Liver (tissue), 9 donors: ENCODE data around the gene RTP4. TPM values are rescaled to one million over a fixed set of nuclear protein-coding genes. Genes with fewer than 3 reads are reported as not detected.

Source experiments
- DNase-seq: peaks from one replicate; pipeline ENCODE4 v3.0.0-alpha.2; 2017; ENCODE audit warnings: low spot score
- H3K27ac ChIP-seq, 2 donors: one replicate each; pipeline ENCODE4 v1.7.0; 2013; ENCODE audit warnings: inconsistent platforms in 2 of 2, low read length in 2 of 2, control low read depth in 1 of 2, low read depth in 1 of 2, mild to moderate bottlenecking in 1 of 2
- H3K27me3 ChIP-seq, 4 donors: one replicate each; pipeline versions ENCODE4 v1.6.1 to v1.7.0; 2013; ENCODE audit warnings: low read length in 3 of 4, inconsistent platforms in 1 of 4, mild to moderate bottlenecking in 1 of 4, moderate library complexity in 1 of 4; ENCODE audit not compliant: control insufficient read depth in 4 of 4, insufficient read depth in 4 of 4
- H3K36me3 ChIP-seq, 4 donors: one replicate each; pipeline versions ENCODE4 v1.6.1 to v1.7.0; 2013; ENCODE audit warnings: low read length in 3 of 4, mild to moderate bottlenecking in 3 of 4, low read depth in 1 of 4, moderate library complexity in 1 of 4; ENCODE audit not compliant: control insufficient read depth in 4 of 4, insufficient read depth in 3 of 4
- H3K4me1 ChIP-seq, 4 donors: one replicate each; pipeline versions ENCODE4 v1.6.1 to v1.7.0; 2013; ENCODE audit warnings: low read length in 3 of 4, mild to moderate bottlenecking in 3 of 4, moderate library complexity in 1 of 4; ENCODE audit not compliant: control insufficient read depth in 4 of 4, insufficient read depth in 4 of 4
- H3K4me3 ChIP-seq, 3 donors: one replicate each; pipeline versions ENCODE4 v1.6.1 to v1.7.0; 2013; ENCODE audit warnings: low read length in 3 of 3, control low read depth in 1 of 3, low read depth in 1 of 3, mild to moderate bottlenecking in 1 of 3
- H3K9ac ChIP-seq, 2 donors: one replicate each; pipeline ENCODE4 v1.7.0; 2013; ENCODE audit warnings: low read length in 2 of 2, mild to moderate bottlenecking in 2 of 2, moderate library complexity in 2 of 2, control low read depth in 1 of 2, low read depth in 1 of 2
- H3K9me3 ChIP-seq, 4 donors: one replicate each; pipeline versions ENCODE4 v1.6.1 to v1.7.0; 2013; ENCODE audit warnings: low read length in 3 of 4; ENCODE audit not compliant: control insufficient read depth in 4 of 4
- ATF3 ChIP-seq: IDR thresholded peaks from 2 replicates; pipeline ENCODE4 v1.6.1; 2016; ENCODE audit warnings: antibody characterized with exemption
- CTCF ChIP-seq: fragments of 150-350 bp; IDR thresholded peaks from 2 replicates; pipeline ENCODE4 v1.5.1; 2017; ENCODE audit warnings: improper control_type of control experiment, low read depth, low read length; ENCODE audit not compliant: missing input control
- FOXA1 ChIP-seq: IDR thresholded peaks from 2 replicates; pipeline ENCODE4 v1.6.1; 2016; ENCODE audit warnings: antibody characterized with exemption
- FOXA2 ChIP-seq: IDR thresholded peaks from 2 replicates; pipeline ENCODE4 v1.6.1; 2016; ENCODE audit warnings: antibody characterized with exemption
- GABPA ChIP-seq, 2 donors: IDR thresholded peaks in 1 of 2; conservative IDR thresholded peaks in 1 of 2; 2 replicates each; pipeline ENCODE4 v1.6.1; 2016; ENCODE audit warnings: antibody characterized with exemption in 2 of 2, mild to moderate bottlenecking in 1 of 2, moderate library complexity in 1 of 2
- HNF4A ChIP-seq, 2 donors: conservative IDR thresholded peaks; 2 replicates each; pipeline ENCODE4 v1.6.1; 2016; ENCODE audit warnings: antibody characterized with exemption in 2 of 2, mild to moderate bottlenecking in 2 of 2
- HNF4G ChIP-seq: IDR thresholded peaks from 2 replicates; pipeline ENCODE4 v1.6.1; 2016; ENCODE audit warnings: antibody characterized with exemption
- JUND ChIP-seq, 2 donors: IDR thresholded peaks; 2 replicates each; pipeline ENCODE4 v1.6.1; 2016; ENCODE audit warnings: antibody characterized with exemption in 2 of 2
- MAX ChIP-seq: IDR thresholded peaks from 2 replicates; pipeline ENCODE4 v1.6.1; 2016; ENCODE audit warnings: antibody characterized with exemption
- NR2F2 ChIP-seq: IDR thresholded peaks from 2 replicates; pipeline ENCODE4 v1.6.1; 2016; ENCODE audit warnings: antibody characterized with exemption
- RAD21 ChIP-seq, 2 donors: IDR thresholded peaks; 2 replicates each; pipeline ENCODE4 v1.6.1; 2016; ENCODE audit warnings: antibody characterized with exemption in 2 of 2, mild to moderate bottlenecking in 2 of 2
- REST ChIP-seq: IDR thresholded peaks from 2 replicates; pipeline ENCODE4 v1.6.1; 2016; ENCODE audit warnings: antibody characterized with exemption, mild to moderate bottlenecking
- SP1 ChIP-seq: IDR thresholded peaks from 2 replicates; pipeline ENCODE4 v1.6.1; 2018; ENCODE audit warnings: antibody characterized with exemption, mild to moderate bottlenecking
- TAF1 ChIP-seq: conservative IDR thresholded peaks from 2 replicates; pipeline ENCODE4 v1.6.1; 2016; ENCODE audit warnings: antibody characterized with exemption, mild to moderate bottlenecking
- YY1 ChIP-seq: IDR thresholded peaks from 2 replicates; pipeline ENCODE4 v1.6.1; 2016; ENCODE audit warnings: antibody characterized with exemption, mild to moderate bottlenecking
- ZBTB33 ChIP-seq: IDR thresholded peaks from 2 replicates; pipeline ENCODE4 v1.6.1; 2016; ENCODE audit warnings: antibody characterized with exemption
- WGBS: extraction: QIAGEN DNeasy Blood & Tissue Kit; methylation state at CpG from one replicate; pipeline ENCODE4 v1.1.7; 2013; 5-methylcytosine and 5-hydroxymethylcytosine counted together
- polyA plus RNA-seq, 2 donors: library from polyadenylated mRNA; stranded (reverse) in 1 of 2; unstranded in 1 of 2; fragments of 200-250 nt in 1 of 2; fragments of >200 nt in 1 of 2; fragmentation: Nextera tagmentation in 1 of 2; extraction: Ambion mirVana in 1 of 2; gene quantifications; one replicate each; pipeline versions ENCODE4 v1.2.1 to v1.2.3, GENCODE V29; 2013 to 2015
- total RNA-seq, 2 donors: library from RNA; depleted of rRNA; stranded (reverse); fragments of >200 nt; gene quantifications; one replicate each; pipeline ENCODE4 v1.2.3, GENCODE V29; 2014
- donor health status: healthy.
- donor health status: healthy.
- donor health status: healthy.
- donor health status: healthy.
- donor health status: healthy.

RTP4 gene
- total and polyA plus RNA-seq, 4 donors: 0.93 to 3.4 (median 2.1) TPM

GRCh38 chr3:187396661-187397060 lies 28.5 kb downstream of the RTP4 start:
- Histone ChIP-seq H3K4me1 (no peaks in the 10 kb centered on the region), H3K36me3 (no peaks in the 10 kb centered on the region), H3K4me3 (no peak overlapping the region), H3K9me3 (no peaks in the 10 kb centered on the region), H3K9ac (no peak overlapping the region), H3K27ac (no peak overlapping the region), H3K27me3 (no peaks in the 10 kb centered on the region)
- no peak for TF ChIP-seq ZBTB33
- TF ChIP-seq RAD21 (IDR thresholded peaks at IDR 0.05): no peak
- no peak for TF ChIP-seq GABPA (IDR thresholded peaks at IDR 0.05 in 1 of 2, conservative IDR thresholded peaks at IDR 0.05 in 1 of 2)
- no peak for TF ChIP-seq ATF3
- no peak for TF ChIP-seq FOXA2
- TF ChIP-seq HNF4A (conservative IDR thresholded peaks at IDR 0.05): no peak
- TF ChIP-seq FOXA1: no peak
- no peak for TF ChIP-seq NR2F2
- no peak for TF ChIP-seq REST
- TF ChIP-seq CTCF: no peak
- TF ChIP-seq TAF1: no peak
- TF ChIP-seq JUND (IDR thresholded peaks at IDR 0.05): no peak
- no peak for TF ChIP-seq YY1
- no peak for TF ChIP-seq MAX
- 25% methylated on average over 1 of the region's 1 CpG for WGBS
- DNase-seq: no peak

- Histone ChIP-seq H3K4me3 (no peak overlapping the region), H3K27me3 (no peaks in the 10 kb centered on the region), H3K9ac (no peak overlapping the region), H3K36me3 (no peaks in the 10 kb centered on the region), H3K9me3 (no peaks in the 10 kb centered on the region), H3K27ac (no peak overlapping the region), H3K4me1 (no peaks in the 10 kb centered on the region)
- no peak for DNase-seq
- TF ChIP-seq GABPA (IDR thresholded peaks at IDR 0.05 in 1 of 2, conservative IDR thresholded peaks at IDR 0.05 in 1 of 2): no peak
- TF ChIP-seq REST: no peak
- no peak for TF ChIP-seq HNF4G
- TF ChIP-seq HNF4A (conservative IDR thresholded peaks at IDR 0.05): no peak
- no peak for TF ChIP-seq ZBTB33
- no peak for TF ChIP-seq YY1
- TF ChIP-seq SP1: no peak
- TF ChIP-seq JUND (IDR thresholded peaks at IDR 0.05): no peak
- TF ChIP-seq RAD21 (IDR thresholded peaks at IDR 0.05): no peak
- no peak for TF ChIP-seq FOXA2
- no peak for TF ChIP-seq ATF3
- no peak for TF ChIP-seq NR2F2
- no peak for TF ChIP-seq TAF1
- TF ChIP-seq MAX: no peak
- TF ChIP-seq FOXA1: no peak
These were observed 30.8 kb downstream of the RTP4 start for GRCh38 chr3:187398955-187399354.
